Measurements from ENCODE around the gene MLIP. TPM values are rescaled to one million over a fixed set of nuclear protein-coding genes. Genes with fewer than 3 reads are reported as not detected.
"Not testable (repeated sequence)": the region's sequence is repeated elsewhere in the genome, so short reads cannot be mapped to it uniquely, and the experiment has no call there.

The MLIP gene
- total RNA-seq, 2 experiments from 2014 or later: not detected

DNA sequence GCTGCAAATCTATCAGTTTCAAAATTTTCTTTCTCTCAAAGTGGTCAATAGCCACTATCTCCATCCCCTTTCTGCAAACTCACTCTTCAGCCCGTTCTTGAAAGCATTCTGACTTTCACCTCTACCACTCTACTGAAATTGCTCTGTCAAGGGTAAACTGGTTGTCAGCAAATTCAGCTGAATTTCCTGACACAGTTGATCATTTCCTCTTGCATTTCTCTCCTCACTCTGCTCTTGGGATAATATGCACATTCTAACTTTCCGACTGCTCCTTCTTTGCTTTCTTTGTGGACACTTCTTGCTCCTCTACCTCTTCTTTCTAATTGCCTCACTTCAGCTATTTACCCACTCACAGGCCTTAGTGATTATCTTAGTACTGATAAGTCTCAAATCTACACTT is 123.3 kb downstream of the MLIP start:
- Mint-ChIP-seq H3K4me1 (no peaks in the 10 kb centered on the region), H3K27ac (no peak overlapping the region), H3K4me3 (no peak overlapping the region), H3K27me3 (no peaks in the 10 kb centered on the region), H3K36me3 (ENCODE audit: low read depth) (no peaks in the 10 kb centered on the region), H3K9me3 (no peaks in the 10 kb centered on the region)
- CTCF ChIA-PET: no interaction called here
- no peak for DNase-seq
- POLR2A ChIA-PET: no interaction called here

GRCh38 chr6:54236984-54237383 is 125.7 kb downstream of the MLIP start:
- Mint-ChIP-seq H3K4me3 (no peak overlapping the region), H3K9me3 (no peaks in the 10 kb centered on the region), H3K36me3 (ENCODE audit: low read depth) (no peaks in the 10 kb centered on the region), H3K27me3 (no peaks in the 10 kb centered on the region), H3K4me1 (no peaks in the 10 kb centered on the region), H3K27ac (no peak overlapping the region)
- CTCF ChIA-PET: no interaction called here
- DNase-seq: no peak
- POLR2A ChIA-PET: no interaction called here

GRCh38 chr6:54238396-54238795 is 127.2 kb downstream of the MLIP start:
- no peaks in the 10 kb centered on the region for H3K4me1 Mint-ChIP-seq
- POLR2A ChIA-PET: no interaction called here

DNA sequence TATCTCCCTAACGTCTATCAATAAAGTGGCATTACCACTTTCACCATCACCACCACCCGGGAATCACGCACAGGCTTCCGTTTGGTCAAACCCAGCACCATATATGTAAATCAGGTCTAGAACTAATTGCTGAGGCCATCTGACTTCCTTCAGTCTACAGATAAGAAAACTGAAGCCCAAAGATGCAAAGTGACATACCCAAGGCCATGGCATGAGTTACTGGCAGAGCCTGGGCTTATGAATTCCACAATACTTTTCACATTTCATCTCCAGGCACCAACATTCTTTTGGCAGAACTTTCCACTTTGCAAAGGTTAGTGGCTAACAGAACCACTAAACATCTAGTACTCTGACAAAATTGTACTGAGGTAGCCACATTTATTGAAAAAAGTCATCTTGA is 132.5 kb downstream of the MLIP start:
- CTCF ChIA-PET: no interaction called here
- Mint-ChIP-seq H3K27ac (no peak overlapping the region), H3K9me3 (no peaks in the 10 kb centered on the region), H3K36me3 (ENCODE audit: low read depth) (no peaks in the 10 kb centered on the region), H3K4me3 (no peak overlapping the region), H3K27me3 (no peaks in the 10 kb centered on the region), H3K4me1 (no peaks in the 10 kb centered on the region)
- no peak for DNase-seq
- POLR2A ChIA-PET: no interaction called here

More at GRCh38 chr6:54238396-54238795, 127.2 kb downstream of the MLIP start:
- Mint-ChIP-seq H3K36me3 (ENCODE audit: low read depth) (no peaks in the 10 kb centered on the region), H3K27me3 (no peaks in the 10 kb centered on the region), H3K27ac (no peak overlapping the region), H3K4me3 (no peak overlapping the region), H3K9me3 (no peaks in the 10 kb centered on the region)
- CTCF ChIA-PET: no interaction called here
- DNase-seq: no peak

GRCh38 chr6:54244430-54244829 is 133.2 kb downstream of the MLIP start:
- Mint-ChIP-seq H3K36me3 (ENCODE audit: low read depth) (no peaks in the 10 kb centered on the region), H3K27me3 (no peaks in the 10 kb centered on the region), H3K4me1 (no peaks in the 10 kb centered on the region), H3K9me3 (no peaks in the 10 kb centered on the region), H3K27ac (no peak overlapping the region), H3K4me3 (no peak overlapping the region)
- POLR2A ChIA-PET: no interaction called here
- CTCF ChIA-PET: no interaction called here
- no peak for DNase-seq

DNA sequence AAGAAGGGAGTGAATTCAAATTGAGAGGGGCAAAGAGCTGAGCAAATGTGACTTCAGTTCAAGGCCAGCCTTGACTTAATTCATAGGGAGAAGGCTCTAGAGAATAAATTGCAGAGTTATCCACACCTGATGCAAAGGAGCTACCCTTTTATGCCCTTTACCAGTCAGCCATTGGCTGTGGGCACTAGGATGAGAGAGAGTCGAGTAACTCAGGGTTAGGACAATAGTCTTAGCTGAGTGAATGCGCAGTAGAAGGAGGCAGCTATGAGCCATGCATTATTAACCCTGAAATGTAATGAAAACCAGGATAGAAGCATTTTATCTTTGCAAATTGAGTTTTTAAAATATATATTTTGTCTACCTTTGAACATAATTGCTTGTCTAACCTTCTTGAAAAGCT is 134.0 kb downstream of the MLIP start:
- Mint-ChIP-seq H3K27ac (no peak overlapping the region), H3K4me3 (no peak overlapping the region), H3K36me3 (ENCODE audit: low read depth) (no peaks in the 10 kb centered on the region), H3K9me3 (no peaks in the 10 kb centered on the region), H3K27me3 (no peaks in the 10 kb centered on the region), H3K4me1 (no peaks in the 10 kb centered on the region)
- DNase-seq: no peak
- CTCF ChIA-PET: no interaction called here
- POLR2A ChIA-PET: no interaction called here

DNA sequence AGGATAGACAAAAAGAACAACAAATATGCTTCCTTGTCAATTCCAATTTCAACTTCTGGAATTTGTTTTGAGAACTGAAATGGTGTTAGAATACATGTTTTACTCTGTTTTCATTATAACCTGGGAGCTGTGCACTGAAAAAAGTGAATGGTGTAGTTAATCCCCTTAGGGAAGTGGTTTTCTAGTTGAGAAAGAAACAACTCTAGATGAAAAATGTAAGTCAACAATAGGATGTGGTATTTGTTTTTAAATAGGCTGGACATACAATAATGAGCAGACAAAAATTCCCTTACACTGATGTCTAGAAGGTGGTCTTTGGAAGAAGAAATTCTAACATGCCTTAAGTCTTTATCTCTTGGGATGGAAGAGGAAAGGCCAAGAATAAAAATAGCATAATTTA is 137.1 kb downstream of the MLIP start:
- no peak for DNase-seq
- ChIA-PET CTCF (no interaction called here), POLR2A (no interaction called here)
- no peaks in the 10 kb centered on the region for H3K27me3 Mint-ChIP-seq
- no peaks in the 10 kb centered on the region for H3K9me3 Mint-ChIP-seq
- H3K36me3 Mint-ChIP-seq (ENCODE audit: low read depth): no peaks in the 10 kb centered on the region
- no peak overlapping the region for H3K4me3 Mint-ChIP-seq
- H3K4me1 Mint-ChIP-seq: no peaks in the 10 kb centered on the region
- no peak overlapping the region for H3K27ac Mint-ChIP-seq

- no peaks in the 10 kb centered on the region for H3K36me3 Mint-ChIP-seq (ENCODE audit: low read depth)
- no peaks in the 10 kb centered on the region for H3K4me1 Mint-ChIP-seq
- no peaks in the 10 kb centered on the region for H3K27me3 Mint-ChIP-seq
- ChIA-PET POLR2A (no interaction called here), CTCF (no interaction called here)
- H3K9me3 Mint-ChIP-seq: no peaks in the 10 kb centered on the region
- no peak overlapping the region for H3K27ac Mint-ChIP-seq
- no peak for DNase-seq
- H3K4me3 Mint-ChIP-seq: no peak overlapping the region
Measured at GRCh38 chr6:54248994-54249393, 137.8 kb downstream of the MLIP start.

DNA sequence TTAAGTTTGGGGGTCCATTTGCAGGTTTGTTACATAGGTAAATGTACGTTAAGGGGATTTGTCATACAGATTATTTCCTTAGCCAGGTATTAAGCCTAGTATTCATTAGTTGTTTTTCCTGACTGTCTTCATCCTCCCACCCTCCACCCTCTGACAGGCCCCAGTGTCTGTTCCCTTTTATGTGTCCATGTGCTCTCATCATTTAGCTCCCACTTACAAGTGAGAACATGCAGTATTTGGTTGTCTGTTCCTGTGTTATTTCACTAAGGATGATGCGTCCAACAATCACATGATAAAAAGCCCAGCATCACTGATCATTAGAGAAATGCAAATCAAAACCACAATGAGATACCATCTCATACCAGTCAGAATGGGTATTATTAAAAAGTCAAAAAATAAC is 138.6 kb downstream of the MLIP start:
- H3K36me3 Mint-ChIP-seq (ENCODE audit: low read depth); DNase-seq; H3K27me3 Mint-ChIP-seq; H3K9me3 Mint-ChIP-seq; POLR2A ChIA-PET; CTCF ChIA-PET; H3K4me3 Mint-ChIP-seq; H3K4me1 Mint-ChIP-seq; H3K27ac Mint-ChIP-seq: not testable (repeated sequence)

GRCh38 chr6:54252496-54252895 is 141.3 kb downstream of the MLIP start:
- DNase-seq: no peak
- Mint-ChIP-seq H3K9me3 (no peaks in the 10 kb centered on the region), H3K27ac (no peak overlapping the region), H3K27me3 (no peaks in the 10 kb centered on the region), H3K36me3 (ENCODE audit: low read depth) (no peaks in the 10 kb centered on the region), H3K4me3 (no peak overlapping the region), H3K4me1 (no peaks in the 10 kb centered on the region)
- CTCF ChIA-PET: no interaction called here
- POLR2A ChIA-PET: no interaction called here

DNA sequence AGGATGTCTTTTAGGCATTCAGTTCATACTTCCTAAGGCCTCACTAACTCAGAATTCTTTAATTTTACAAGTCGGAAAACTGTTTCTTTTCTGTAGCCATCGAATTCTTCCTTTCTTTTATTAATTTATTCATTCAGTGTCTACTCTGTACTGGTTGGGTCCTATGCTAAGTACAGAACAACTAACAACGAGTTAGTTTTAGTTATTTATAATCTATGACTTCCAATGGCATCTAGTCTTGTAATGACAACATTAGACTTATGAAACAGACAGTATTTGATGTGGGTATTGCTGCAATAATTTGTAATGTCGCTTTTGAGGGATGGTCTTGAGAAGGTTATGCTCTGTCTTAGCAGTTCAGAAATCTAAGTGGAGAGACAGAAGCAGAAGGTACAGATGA is 141.7 kb downstream of the MLIP start:
- no peaks in the 10 kb centered on the region for H3K27me3 Mint-ChIP-seq
- ChIA-PET POLR2A (no interaction called here), CTCF (no interaction called here)
- no peak for DNase-seq
- H3K4me1 Mint-ChIP-seq: no peaks in the 10 kb centered on the region
- H3K9me3 Mint-ChIP-seq: no peaks in the 10 kb centered on the region
- H3K27ac Mint-ChIP-seq: no peak overlapping the region
- H3K4me3 Mint-ChIP-seq: no peak overlapping the region
- no peaks in the 10 kb centered on the region for H3K36me3 Mint-ChIP-seq (ENCODE audit: low read depth)

DNA sequence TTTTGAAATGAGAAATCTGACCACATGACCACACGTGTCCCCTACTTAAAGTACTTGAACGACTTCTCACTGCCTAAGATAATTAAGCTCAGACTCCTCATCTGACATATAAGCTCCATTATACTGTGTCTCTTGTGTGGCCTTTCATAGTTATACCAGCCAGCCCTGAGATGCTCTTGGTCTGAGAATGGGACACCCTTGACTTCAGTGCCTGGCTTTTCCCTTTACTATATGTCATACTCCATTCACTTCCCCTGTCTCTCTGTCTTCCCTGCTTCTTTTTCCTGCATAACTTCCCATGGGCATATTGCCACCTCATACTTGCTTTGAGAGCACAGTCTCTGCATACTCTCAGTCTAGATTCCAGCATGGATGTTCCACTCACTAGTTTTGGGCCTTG is 143.6 kb downstream of the MLIP start:
- Mint-ChIP-seq H3K36me3 (ENCODE audit: low read depth) (no peaks in the 10 kb centered on the region), H3K4me3 (no peak overlapping the region), H3K27me3 (no peaks in the 10 kb centered on the region), H3K27ac (no peak overlapping the region), H3K9me3 (no peaks in the 10 kb centered on the region), H3K4me1 (no peaks in the 10 kb centered on the region)
- ChIA-PET CTCF (no interaction called here), POLR2A (no interaction called here)
- DNase-seq: no peak

GRCh38 chr6:54255886-54256285 is 144.6 kb downstream of the MLIP start:
- H3K36me3 Mint-ChIP-seq (ENCODE audit: low read depth): no peaks in the 10 kb centered on the region

DNA sequence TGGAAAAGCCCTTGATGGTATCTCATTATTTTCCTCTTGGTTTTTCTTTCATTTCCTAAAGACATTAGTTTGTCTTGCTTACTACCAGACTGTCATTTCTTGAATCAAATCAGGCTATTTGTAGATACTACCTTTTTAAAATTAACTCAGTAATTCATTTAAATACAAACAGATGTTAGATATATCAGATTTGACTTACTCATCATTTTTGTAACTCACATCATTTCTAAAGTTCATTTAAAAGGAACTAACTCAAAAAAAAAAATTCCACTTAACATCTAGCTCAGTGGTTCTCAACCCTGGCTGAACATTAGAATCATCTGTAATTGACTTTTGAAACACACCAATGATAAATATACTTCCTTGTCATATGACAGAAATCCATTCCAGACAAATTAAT is 148.8 kb downstream of the MLIP start:
- no peak overlapping the region for H3K27ac Mint-ChIP-seq
- no peaks in the 10 kb centered on the region for H3K9me3 Mint-ChIP-seq
- no peaks in the 10 kb centered on the region for H3K4me1 Mint-ChIP-seq
- H3K27me3 Mint-ChIP-seq: no peaks in the 10 kb centered on the region
- CTCF ChIA-PET: no interaction called here
- POLR2A ChIA-PET: no interaction called here
- DNase-seq: no peak
- no peak overlapping the region for H3K4me3 Mint-ChIP-seq
- no peaks in the 10 kb centered on the region for H3K36me3 Mint-ChIP-seq (ENCODE audit: low read depth)

More at GRCh38 chr6:54255886-54256285, 144.6 kb downstream of the MLIP start:
- Mint-ChIP-seq H3K9me3 (no peaks in the 10 kb centered on the region), H3K4me3 (no peak overlapping the region), H3K4me1 (no peaks in the 10 kb centered on the region), H3K27ac (no peak overlapping the region), H3K27me3 (no peaks in the 10 kb centered on the region)
- ChIA-PET POLR2A (no interaction called here), CTCF (no interaction called here)
- DNase-seq: no peak

GRCh38 chr6:54262499-54262898 is 151.3 kb downstream of the MLIP start:
- ChIA-PET CTCF (no interaction called here), POLR2A (no interaction called here)
- no peak overlapping the region for H3K27ac Mint-ChIP-seq
- no peaks in the 10 kb centered on the region for H3K27me3 Mint-ChIP-seq
- H3K9me3 Mint-ChIP-seq: no peaks in the 10 kb centered on the region
- no peaks in the 10 kb centered on the region for H3K4me1 Mint-ChIP-seq
- no peak overlapping the region for H3K4me3 Mint-ChIP-seq
- no peaks in the 10 kb centered on the region for H3K36me3 Mint-ChIP-seq (ENCODE audit: low read depth)
- no peak for DNase-seq
